AG09319 (cell line): ENCODE measurements around the gene ITPRID1.
"Not testable (repeated sequence)": the region's sequence is repeated elsewhere in the genome, so short reads cannot be mapped to it uniquely, and the experiment has no call there.

ENCODE experiments used
- DNase-seq: peaks from one replicate; pipeline ENCODE4 v3.0.0-alpha.2; 2010; ENCODE audit warnings: low read depth; ENCODE audit errors: extremely low read depth
- TF ChIP-seq, protein P1 (sequence below): IDR thresholded peaks from 2 replicates; pipeline ENCODE4 v1.5.1; 2011; ENCODE audit warnings: low read depth, mild to moderate bottlenecking, inconsistent platforms, low read length, moderate library complexity

Gene ITPRID1

DNA sequence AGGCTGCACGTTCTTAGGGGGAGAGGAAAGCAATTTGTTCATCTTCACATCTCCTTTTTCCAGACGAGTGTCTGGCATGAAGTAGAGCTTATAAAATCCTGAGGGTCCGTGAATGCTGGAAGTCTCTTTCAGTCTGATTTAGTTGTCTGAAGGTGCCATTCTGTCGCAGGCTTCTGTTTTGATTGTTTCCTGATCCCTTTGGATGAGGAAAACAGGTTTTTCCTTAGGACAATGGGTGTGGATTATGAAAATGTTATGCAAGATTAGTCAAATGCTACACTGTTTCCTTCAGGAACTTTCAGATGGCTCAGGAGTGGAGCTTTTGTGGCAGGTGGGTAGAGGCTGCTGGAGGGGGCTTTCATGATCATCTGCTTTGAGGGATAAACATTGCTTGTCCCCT lies at the start of gene ITPRID1:
Gene ITPRID1 (plus strand): TSS at position 301 of the 400 bp plus-strand sequence. CDS start 38,935 bp downstream, outside the sequence.
- DNase-seq: no peak
- TF ChIP-seq, protein P1, sequence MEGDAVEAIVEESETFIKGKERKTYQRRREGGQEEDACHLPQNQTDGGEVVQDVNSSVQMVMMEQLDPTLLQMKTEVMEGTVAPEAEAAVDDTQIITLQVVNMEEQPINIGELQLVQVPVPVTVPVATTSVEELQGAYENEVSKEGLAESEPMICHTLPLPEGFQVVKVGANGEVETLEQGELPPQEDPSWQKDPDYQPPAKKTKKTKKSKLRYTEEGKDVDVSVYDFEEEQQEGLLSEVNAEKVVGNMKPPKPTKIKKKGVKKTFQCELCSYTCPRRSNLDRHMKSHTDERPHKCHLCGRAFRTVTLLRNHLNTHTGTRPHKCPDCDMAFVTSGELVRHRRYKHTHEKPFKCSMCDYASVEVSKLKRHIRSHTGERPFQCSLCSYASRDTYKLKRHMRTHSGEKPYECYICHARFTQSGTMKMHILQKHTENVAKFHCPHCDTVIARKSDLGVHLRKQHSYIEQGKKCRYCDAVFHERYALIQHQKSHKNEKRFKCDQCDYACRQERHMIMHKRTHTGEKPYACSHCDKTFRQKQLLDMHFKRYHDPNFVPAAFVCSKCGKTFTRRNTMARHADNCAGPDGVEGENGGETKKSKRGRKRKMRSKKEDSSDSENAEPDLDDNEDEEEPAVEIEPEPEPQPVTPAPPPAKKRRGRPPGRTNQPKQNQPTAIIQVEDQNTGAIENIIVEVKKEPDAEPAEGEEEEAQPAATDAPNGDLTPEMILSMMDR: no peak

DNA sequence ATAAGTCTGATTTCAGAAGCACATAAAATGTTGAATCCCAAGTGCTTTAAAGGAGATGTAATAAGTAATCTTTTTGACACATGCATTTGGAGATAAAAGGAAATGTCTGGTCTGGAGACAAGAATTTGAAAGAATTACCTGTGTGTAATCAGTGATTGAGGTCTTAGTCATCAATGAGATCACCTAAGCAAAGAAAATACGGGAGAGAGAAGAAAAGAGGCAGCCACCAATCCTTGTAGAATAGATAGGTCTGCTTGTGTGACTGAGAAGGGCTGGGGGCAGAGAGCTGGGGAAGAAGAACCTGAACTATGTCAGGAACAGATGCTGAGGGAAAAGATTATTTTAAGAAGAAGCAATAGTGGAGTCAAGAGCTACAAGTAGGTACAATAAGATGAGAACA lies 49.3 kb upstream of the ITPRID1 start:
- TF ChIP-seq, protein P1: no peak
- DNase-seq: no peak

DNA sequence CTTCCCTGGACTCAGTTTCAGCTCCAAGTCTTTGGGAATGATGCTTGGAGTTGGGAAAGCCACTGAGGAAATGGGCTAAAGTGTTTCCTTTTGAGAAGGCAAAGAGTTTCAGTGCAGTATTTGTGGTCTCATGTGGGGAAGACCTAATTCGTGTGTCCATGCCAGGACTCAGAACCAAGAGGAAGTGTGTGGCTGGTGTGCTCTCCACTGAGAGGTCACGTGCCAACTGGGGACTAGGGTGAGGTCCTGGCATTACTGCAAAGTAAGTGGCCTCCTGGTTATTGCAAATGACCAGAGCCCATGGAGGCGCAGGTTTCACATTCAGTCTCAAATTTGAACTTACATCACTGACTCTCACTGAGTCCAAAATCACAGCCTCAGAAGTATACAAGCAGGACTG lies 48.6 kb upstream of the ITPRID1 start:
- no peak for DNase-seq
- TF ChIP-seq, protein P1: no peak

DNA sequence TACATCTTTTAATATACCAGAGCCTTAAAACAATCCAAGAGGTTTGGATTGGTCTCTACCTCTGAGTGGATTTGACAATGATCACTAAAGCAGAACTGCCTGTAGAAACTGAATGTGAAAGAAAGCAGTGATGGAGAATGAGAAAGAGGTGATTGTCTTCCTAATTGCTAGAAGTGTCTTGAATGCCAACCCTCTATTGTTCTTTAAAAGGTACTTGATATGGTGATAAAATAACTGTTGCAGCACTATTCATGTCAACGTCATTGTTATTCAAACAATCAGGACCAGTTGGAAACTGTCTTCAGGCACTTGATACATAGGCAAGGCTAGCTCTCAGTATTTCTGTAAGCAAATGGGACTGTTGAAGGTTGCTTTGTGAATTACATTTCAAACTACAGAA lies 47.9 kb upstream of the ITPRID1 start:
- TF ChIP-seq, protein P1: no peak
- no peak for DNase-seq

DNA sequence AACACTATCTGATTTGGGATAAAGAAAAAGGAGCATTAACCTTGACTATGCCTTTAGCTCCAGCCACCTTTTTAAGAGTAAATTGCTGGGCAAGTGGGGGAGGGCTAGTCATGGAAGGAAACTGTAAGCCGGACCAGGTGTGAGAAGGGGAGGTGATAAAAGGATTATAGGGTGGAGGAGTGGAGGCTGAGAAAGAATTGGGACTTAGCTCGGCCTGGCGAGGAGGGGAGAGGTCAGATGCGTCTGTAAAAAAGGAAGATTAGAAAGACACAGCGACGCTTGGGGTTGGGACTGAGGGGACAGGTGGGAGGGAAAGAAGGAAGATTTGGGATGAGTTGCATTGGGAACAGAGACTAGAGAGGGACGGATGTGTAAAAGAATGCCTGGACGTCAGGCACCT lies 43.0 kb upstream of the ITPRID1 start:
- DNase-seq: not testable (repeated sequence)

DNA sequence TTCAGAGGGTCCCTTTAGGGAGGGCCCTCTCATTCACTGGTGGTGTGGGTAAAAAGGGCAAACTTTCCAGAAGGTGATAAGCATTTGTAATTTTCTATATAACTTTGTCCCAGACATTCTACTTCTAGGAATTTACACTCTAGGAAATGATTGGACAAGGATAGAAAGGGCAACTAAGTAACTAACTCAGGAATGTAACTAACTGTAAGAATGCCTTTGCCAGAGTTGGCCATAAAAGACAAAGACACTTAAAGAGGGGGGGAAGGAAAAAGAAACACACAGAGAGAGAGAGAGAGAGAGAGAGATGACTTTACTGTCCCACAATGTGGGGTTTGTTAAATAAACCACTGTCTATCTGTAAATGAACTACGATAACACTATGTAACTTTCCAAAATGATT lies 38.5 kb upstream of the ITPRID1 start:
- TF ChIP-seq, protein P1: no peak
- no peak for DNase-seq

DNA sequence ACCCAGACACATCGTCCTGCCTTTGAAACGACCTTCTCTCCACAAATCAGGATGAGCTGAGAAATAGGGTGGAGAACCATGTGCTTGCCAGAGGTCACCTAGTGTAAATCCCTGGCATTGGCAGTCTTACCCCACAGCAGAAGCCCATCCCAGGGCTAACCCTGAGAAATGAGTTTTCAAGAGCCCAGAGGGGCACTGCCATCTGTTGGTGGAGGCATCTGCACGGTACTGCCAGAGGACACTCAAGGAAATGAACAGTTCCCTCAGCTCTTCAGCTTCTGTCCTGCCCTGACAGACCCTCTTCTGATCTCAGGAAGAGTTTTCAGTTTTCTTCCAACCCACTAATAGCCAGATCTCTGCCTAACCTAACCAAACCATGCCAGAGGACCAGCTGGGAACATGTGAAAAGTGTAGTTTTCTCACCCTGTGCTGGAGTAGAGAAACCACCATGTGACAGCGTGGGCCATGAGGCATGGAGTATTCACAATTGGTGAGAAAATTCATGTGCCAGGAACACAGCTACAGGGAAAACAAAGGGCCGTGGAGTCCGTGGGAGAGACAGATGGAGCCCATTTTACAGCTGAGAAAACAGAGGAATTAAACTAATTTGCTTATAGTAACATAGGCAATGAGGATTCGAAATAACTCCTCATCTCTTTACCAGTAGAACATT lies 37.7 kb upstream of the ITPRID1 start:
- DNase-seq: no peak

More for the DNA sequence above, 37.7 kb upstream of the ITPRID1 start:
- TF ChIP-seq, protein P1: no peak
